Omental fat pad (tissue), 4 donors: ENCODE measurements around the gene UGT1A3. TPM values are rescaled to one million over a fixed set of nuclear protein-coding genes. Genes with fewer than 3 reads are reported as not detected.

Experiments used
- ATAC-seq: fragments of 150-250 bp; one replicate; pipeline ENCODE4 v1.9.1; 2016; ENCODE audit warnings: mild to moderate bottlenecking, moderate library complexity; ENCODE audit not compliant: low FRiP score
- DNase-seq: peaks from one replicate; pipeline ENCODE4 v3.0.0-alpha.2; 2019; ENCODE audit warnings: low spot score
- CTCF ChIP-seq, 3 donors: fragments of 450-650 bp; IDR thresholded peaks; one replicate each; pipeline ENCODE4 v1.5.1; 2016 to 2017; ENCODE audit warnings: antibody characterized with exemption in 3 of 3, mild to moderate bottlenecking in 3 of 3, moderate library complexity in 2 of 3
- total RNA-seq, 4 donors: library from RNA; depleted of rRNA; stranded (reverse); fragments of >200 nt; gene quantifications; one replicate each; pipeline ENCODE4 v1.1.0, GENCODE V29; 2016

UGT1A3 gene
- total RNA-seq, 4 donors from 2014 or later, result not detected

- no peak for TF ChIP-seq CTCF (IDR thresholded peaks at IDR 0.05)
- no peak for DNase-seq
- ATAC-seq, result no peak
These were observed 65.4 kb downstream of the UGT1A3 start for GRCh38 chr2:233794128-233794658.

GRCh38 chr2:233795735-233796171 lies 66.9 kb downstream of the UGT1A3 start:
- ATAC-seq, result no peak
- no peak for DNase-seq
- TF ChIP-seq CTCF (IDR thresholded peaks at IDR 0.05), result no peak

GRCh38 chr2:233796254-233796653 lies 67.4 kb downstream of the UGT1A3 start:
- DNase-seq (no peak), ATAC-seq (no peak)
- TF ChIP-seq CTCF (IDR thresholded peaks at IDR 0.05), result no peak

- ATAC-seq, result no peak
- DNase-seq, result no peak
- TF ChIP-seq CTCF (IDR thresholded peaks at IDR 0.05), result no peak
These were observed 69.7 kb downstream of the UGT1A3 start for GRCh38 chr2:233798335-233799086.

- DNase-seq, result no peak
- TF ChIP-seq CTCF (IDR thresholded peaks at IDR 0.05), result no peak
- no peak for ATAC-seq
These were observed 70.3 kb downstream of the UGT1A3 start for GRCh38 chr2:233799087-233799665.

- DNase-seq, result no peak
- ATAC-seq, result no peak
- no peak for TF ChIP-seq CTCF (IDR thresholded peaks at IDR 0.05)
These were observed 70.9 kb downstream of the UGT1A3 start for GRCh38 chr2:233799716-233800115.

GRCh38 chr2:233800208-233800607 lies 71.4 kb downstream of the UGT1A3 start:
- ATAC-seq (no peak), DNase-seq (no peak)
- no peak for TF ChIP-seq CTCF (IDR thresholded peaks at IDR 0.05)
